Activated CD8-positive, alpha-beta T cell treated with anti-CD3 and anti-CD28 coated beads for 36 hours (primary cell): Measurements from ENCODE around the gene NOL6. TPM values are rescaled to one million over a fixed set of nuclear protein-coding genes. Genes with fewer than 3 reads are reported as not detected.
A peak's percentile ranks its signal among the peaks of the same experiment; 100 is the strongest.

Experiments used
- ATAC-seq: fragments of 200-7000 bp; cut with Tn5 transposase; one replicate; pipeline ENCODE4 v1.10.0; 2021; ENCODE audit warnings: mild to moderate bottlenecking, moderate library complexity
- CTCF ChIA-PET: fragments of 350-600 bp; sonication (Branson Sonifier 250); formaldehyde crosslinking; loops from one replicate; lab custom pipeline; 2021; ENCODE audit warnings: antibody characterized with exemption; lab: Charles Lee
- POLR2A ChIA-PET: fragments of 350-600 bp; sonication (Branson Sonifier 250); formaldehyde crosslinking; loops from one replicate; lab custom pipeline; 2021; ENCODE audit warnings: antibody characterized with exemption; lab: Charles Lee
- DNase-seq: peaks from one replicate; pipeline ENCODE4 v3.0.0-alpha.2; 2020
- H3K27ac Mint-ChIP-seq: one replicate; pipeline ENCODE4 v1.8.0; 2021; ENCODE audit warnings: mild to moderate bottlenecking, mixed read lengths
- H3K27me3 Mint-ChIP-seq: one replicate; pipeline ENCODE4 v1.8.0; 2021; ENCODE audit warnings: mixed read lengths
- H3K36me3 Mint-ChIP-seq: one replicate; pipeline ENCODE4 v1.8.0; 2021; ENCODE audit warnings: low read depth, mixed read lengths
- H3K4me1 Mint-ChIP-seq: one replicate; pipeline ENCODE4 v1.8.0; 2021; ENCODE audit warnings: low read depth, mixed read lengths
- H3K4me3 Mint-ChIP-seq: one replicate; pipeline ENCODE4 v1.8.0; 2021; ENCODE audit warnings: mild to moderate bottlenecking, moderate library complexity, mixed read lengths
- H3K9me3 Mint-ChIP-seq: one replicate; pipeline ENCODE4 v1.8.0; 2021; ENCODE audit warnings: mixed read lengths
- CTCF ChIP-seq: fragments of 200-600 bp; IDR thresholded peaks from one replicate; pipeline ENCODE4 v1.8.0; 2022; ENCODE audit warnings: antibody characterized with exemption, mild to moderate bottlenecking
- intact Hi-C: fragments of 100-400 bp; cut with micrococcal nuclease; formaldehyde crosslinking; loops from one replicate; pipeline ENCODE4 v1.10.0; 2022
- total RNA-seq, 2 experiments: library from RNA; stranded (reverse); gene quantifications; one replicate each; pipeline ENCODE4 v1.2.3, GENCODE V29; 2021

Gene NOL6
- total RNA-seq, 2 experiments from 2014 or later = 45.5 to 45.9 TPM

GRCh38 chr9:33453999-33454660 is 19.6 kb downstream of the NOL6 start:
- H3K36me3 Mint-ChIP-seq = peaks cover 3% of the 10 kb centered on the region
- no peaks in the 10 kb centered on the region for H3K9me3 Mint-ChIP-seq
- CTCF ChIA-PET = interaction anchor here (1.0 to 4.2 kb wide), 13 partner anchors 11 to 181 kb away, joined by 3 to 83 read pairs (median 8); partner anchors contain the start of genes NFX1 and NOL6
- H3K27ac Mint-ChIP-seq = peak overlapping the region; percentile 73
- intact Hi-C loops = loop anchor here (5.0 kb wide), 1 partner anchor 37 kb away; no protein-coding TSS in a partner anchor
- peak; percentile 12 for ATAC-seq
- H3K4me1 Mint-ChIP-seq = peaks cover 64% of the 10 kb centered on the region
- no peak overlapping the region for H3K4me3 Mint-ChIP-seq
- DNase-seq = peak; percentile 61
- TF ChIP-seq CTCF = no peak
- POLR2A ChIA-PET = interaction anchor here (1.0 to 2.0 kb wide), 6 partner anchors 10 to 164 kb away, joined by 3 to 8 read pairs (median 4); partner anchors contain the start of gene NFX1
- no peaks in the 10 kb centered on the region for H3K27me3 Mint-ChIP-seq

DNA sequence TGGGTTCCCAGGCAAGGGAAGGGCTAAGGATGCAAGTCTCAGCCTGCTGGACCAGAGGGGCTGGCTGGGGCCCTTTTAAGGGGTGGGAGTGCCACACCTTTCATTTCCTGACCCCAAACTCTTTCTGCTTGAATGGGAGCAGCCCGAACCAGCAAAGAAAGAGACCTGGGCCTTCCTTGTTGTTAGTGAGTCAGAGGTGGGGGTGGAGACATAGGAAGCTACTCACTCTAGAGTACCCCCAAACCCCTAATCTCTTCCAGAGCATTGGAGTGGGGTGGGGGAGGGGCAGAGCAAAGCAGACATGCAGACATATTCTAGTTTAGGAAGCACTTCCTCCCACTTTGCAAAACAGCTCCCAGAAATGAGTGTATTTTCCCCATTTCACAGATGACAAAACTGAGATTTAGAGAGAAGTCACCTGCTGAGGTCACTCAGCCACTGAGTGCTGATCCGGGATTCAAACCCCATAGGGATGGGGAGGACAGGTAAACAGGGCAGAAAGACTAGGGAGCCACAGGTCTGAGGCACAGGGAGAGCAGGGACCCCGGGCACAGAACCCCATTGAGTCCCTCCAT is 20.4 kb downstream of the NOL6 start:
- ChIA-PET POLR2A (interaction anchor here (0.6 to 2.0 kb wide), 10 partner anchors 11 to 970 kb away, joined by 3 to 8 read pairs (median 3); partner anchors contain the start of genes NFX1 and NOL6), CTCF (interaction anchor here (0.5 to 4.2 kb wide), 26 partner anchors 7 to 180 kb away, joined by 3 to 83 read pairs (median 4); partner anchors contain the start of genes NFX1 and NOL6)
- H3K27me3 Mint-ChIP-seq = no peaks in the 10 kb centered on the region
- H3K27ac Mint-ChIP-seq = peak overlapping the region; percentile 73
- intact Hi-C loops = loop anchor here (5.0 kb wide), 1 partner anchor 36 kb away; no protein-coding TSS in a partner anchor
- peaks cover 2% of the 10 kb centered on the region for H3K36me3 Mint-ChIP-seq
- TF ChIP-seq CTCF = no peak
- no peak overlapping the region for H3K4me3 Mint-ChIP-seq
- ATAC-seq = peak; percentile 53
- peaks cover 59% of the 10 kb centered on the region for H3K4me1 Mint-ChIP-seq
- H3K9me3 Mint-ChIP-seq = no peaks in the 10 kb centered on the region
- DNase-seq = peak; percentile 52

DNA sequence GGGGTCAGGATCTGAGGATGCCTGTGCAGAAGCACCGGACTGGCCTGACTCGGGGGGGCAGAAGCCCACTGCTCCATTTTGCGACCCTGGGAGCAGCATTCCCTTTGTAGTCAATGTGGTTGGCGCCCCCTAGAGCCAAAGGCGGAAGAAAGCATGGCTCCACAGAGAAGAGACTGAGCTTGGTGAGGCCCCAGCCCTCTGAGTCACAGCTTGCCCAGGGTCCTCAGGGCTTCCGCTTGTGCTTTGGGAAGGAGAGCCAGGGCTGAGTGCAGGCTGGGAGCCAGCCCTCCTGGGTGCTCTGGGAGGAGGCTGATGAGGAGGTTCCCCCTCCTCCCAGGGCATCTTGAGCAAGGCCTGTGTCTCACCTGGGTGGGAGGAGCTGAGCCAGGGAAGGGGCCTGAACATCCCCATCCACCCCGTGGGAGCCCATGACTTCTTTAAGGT is 20.9 kb downstream of the NOL6 start:
- H3K27ac Mint-ChIP-seq = peak overlapping the region; percentile 73
- intact Hi-C loops = loop anchor here (5.0 kb wide), 1 partner anchor 36 kb away; no protein-coding TSS in a partner anchor
- H3K4me1 Mint-ChIP-seq = peaks cover 60% of the 10 kb centered on the region
- peak; percentile 84 for ATAC-seq
- H3K9me3 Mint-ChIP-seq = no peaks in the 10 kb centered on the region
- H3K4me3 Mint-ChIP-seq = no peak overlapping the region
- DNase-seq = peak; percentile 80
- H3K27me3 Mint-ChIP-seq = no peaks in the 10 kb centered on the region
- ChIA-PET CTCF (interaction anchor here (0.5 to 4.2 kb wide), 27 partner anchors 8 to 180 kb away, joined by 3 to 83 read pairs (median 4); partner anchors contain the start of genes NFX1 and NOL6), POLR2A (interaction anchor here (0.6 to 2.0 kb wide), 9 partner anchors 11 to 970 kb away, joined by 3 to 8 read pairs (median 3); partner anchors contain the start of genes NFX1 and NOL6)
- TF ChIP-seq CTCF = peak; percentile 88
- H3K36me3 Mint-ChIP-seq = no peaks in the 10 kb centered on the region

GRCh38 chr9:33450621-33451146 is 23.0 kb downstream of the NOL6 start:
- no peak for ATAC-seq
- H3K36me3 Mint-ChIP-seq = no peaks in the 10 kb centered on the region
- H3K9me3 Mint-ChIP-seq = no peaks in the 10 kb centered on the region
- no peak overlapping the region for H3K27ac Mint-ChIP-seq
- DNase-seq = no peak
- intact Hi-C loops = loop anchor here (5.0 kb wide), 1 partner anchor 33 kb away; no protein-coding TSS in a partner anchor
- H3K4me1 Mint-ChIP-seq = peaks cover 58% of the 10 kb centered on the region
- ChIA-PET POLR2A (interaction anchor here (1.1 to 1.2 kb wide), 3 partner anchors 8 to 23 kb away, joined by 3 read pairs; no protein-coding TSS in a partner anchor), CTCF (interaction anchor here (0.6 to 5.4 kb wide), 6 partner anchors 7 to 48 kb away, joined by 3 to 83 read pairs (median 19); partner anchors contain the start of genes AQP7 and NOL6)
- H3K27me3 Mint-ChIP-seq = no peaks in the 10 kb centered on the region
- TF ChIP-seq CTCF = no peak
- H3K4me3 Mint-ChIP-seq = no peak overlapping the region
